ENCODE data around the gene TUBB6. TPM values are rescaled to one million over a fixed set of nuclear protein-coding genes. Genes with fewer than 3 reads are reported as not detected.

The TUBB6 gene
- total RNA-seq, 1 donor, result 312 TPM

GRCh38 chr18:12304351-12305210, 3.5 kb upstream of the TUBB6 start:
- no peak overlapping the region for H2AFZ ChIP-seq (ENCODE audit: low read length)
- H3K27me3 ChIP-seq (ENCODE audit: insufficient read depth, low read length), result no peaks in the 10 kb centered on the region
- TF ChIP-seq CTCF (IDR thresholded peaks at IDR 0.05; ENCODE audit: extremely low read depth, low read depth, low read length), result no peak
- H3K4me2 ChIP-seq (ENCODE audit: insufficient read depth, low read length), result no peak overlapping the region
- H3K27ac ChIP-seq (ENCODE audit: low read depth, low read length), result no peak overlapping the region
- no peak for DNase-seq (ENCODE audit: insufficient read length, low spot score, missing footprints)
- H3K79me2 ChIP-seq (ENCODE audit: insufficient read depth, low read length), result peaks cover 32% of the 10 kb centered on the region
- no peaks in the 10 kb centered on the region for H3K9me3 ChIP-seq (ENCODE audit: low read depth, low read length)
- H3K4me3 ChIP-seq (ENCODE audit: insufficient read depth, low read length), result no peak overlapping the region
- peaks cover 10% of the 10 kb centered on the region for H3K4me1 ChIP-seq (ENCODE audit: insufficient read depth, low read length)
- peaks cover 14% of the 10 kb centered on the region for H4K20me1 ChIP-seq (ENCODE audit: insufficient read depth, low read length)
- H3K36me3 ChIP-seq (ENCODE audit: insufficient read depth, low read length), result peaks cover 4% of the 10 kb centered on the region

- Histone ChIP-seq H3K4me1 (ENCODE audit: insufficient read depth, low read length) (peaks cover 14% of the 10 kb centered on the region), H2AFZ (ENCODE audit: low read length) (no peak overlapping the region)
Observed at GRCh38 chr18:12305211-12305610, 2.8 kb upstream of the TUBB6 start.

GRCh38 chr18:12305930-12306629, 2.0 kb upstream of the TUBB6 start:
- Histone ChIP-seq H3K4me3 (ENCODE audit: insufficient read depth, low read length) (peak overlapping the region; percentile 95), H3K36me3 (ENCODE audit: insufficient read depth, low read length) (peaks cover 16% of the 10 kb centered on the region), H3K27ac (ENCODE audit: low read depth, low read length) (peak overlapping the region; percentile 63), H2AFZ (ENCODE audit: low read length) (no peak overlapping the region), H3K4me1 (ENCODE audit: insufficient read depth, low read length) (peaks cover 14% of the 10 kb centered on the region), H3K4me2 (ENCODE audit: insufficient read depth, low read length) (peak overlapping the region; percentile 94), H3K79me2 (ENCODE audit: insufficient read depth, low read length) (peaks cover 46% of the 10 kb centered on the region), H4K20me1 (ENCODE audit: insufficient read depth, low read length) (peaks cover 26% of the 10 kb centered on the region), H3K27me3 (ENCODE audit: insufficient read depth, low read length) (no peaks in the 10 kb centered on the region), H3K9me3 (ENCODE audit: low read depth, low read length) (no peaks in the 10 kb centered on the region)
- no peak for DNase-seq (ENCODE audit: insufficient read length, low spot score, missing footprints)
- no peak for TF ChIP-seq CTCF (IDR thresholded peaks at IDR 0.05; ENCODE audit: extremely low read depth, low read depth, low read length)

More at GRCh38 chr18:12305211-12305610, 2.8 kb upstream of the TUBB6 start:
- peaks cover 18% of the 10 kb centered on the region for H4K20me1 ChIP-seq (ENCODE audit: insufficient read depth, low read length)
- H3K4me2 ChIP-seq (ENCODE audit: insufficient read depth, low read length), result no peak overlapping the region
- peaks cover 9% of the 10 kb centered on the region for H3K36me3 ChIP-seq (ENCODE audit: insufficient read depth, low read length)
- TF ChIP-seq CTCF (IDR thresholded peaks at IDR 0.05; ENCODE audit: extremely low read depth, low read depth, low read length), result no peak
- no peaks in the 10 kb centered on the region for H3K9me3 ChIP-seq (ENCODE audit: low read depth, low read length)
- DNase-seq (ENCODE audit: insufficient read length, low spot score, missing footprints), result no peak
- H3K79me2 ChIP-seq (ENCODE audit: insufficient read depth, low read length), result peaks cover 38% of the 10 kb centered on the region
- no peaks in the 10 kb centered on the region for H3K27me3 ChIP-seq (ENCODE audit: insufficient read depth, low read length)
- no peak overlapping the region for H3K4me3 ChIP-seq (ENCODE audit: insufficient read depth, low read length)
- no peak overlapping the region for H3K27ac ChIP-seq (ENCODE audit: low read depth, low read length)

Data from osteoblast (primary cell).